WTC11 (cell line): ENCODE data around the gene ASCL2. TPM values are rescaled to one million over a fixed set of nuclear protein-coding genes. Genes with fewer than 3 reads are reported as not detected.

Experiments used
- ATAC-seq: fragments of 200-7000 bp; cut with Tn5 transposase; 2 replicates; pipeline ENCODE4 v1.10.0; 2021; ENCODE audit warnings: mild to moderate bottlenecking, moderate library complexity
- CTCF ChIA-PET: fragments of 300-600 bp; sonication (Branson Sonifier 250); formaldehyde crosslinking; loops from one replicate; lab custom pipeline; 2021; ENCODE audit warnings: antibody characterized with exemption; lab: Charles Lee
- POLR2A ChIA-PET: fragments of 350-600 bp; sonication (Branson Sonifier 250); formaldehyde crosslinking; loops from one replicate; lab custom pipeline; 2021; ENCODE audit warnings: antibody characterized with exemption; lab: Charles Lee
- DNase-seq: peaks from one replicate; pipeline ENCODE4 v3.0.0; 2021; ENCODE audit warnings: low spot score
- H3K27ac Mint-ChIP-seq: 2 replicates; pipeline ENCODE4 v1.8.0; 2021; ENCODE audit warnings: mixed read lengths
- H3K27me3 Mint-ChIP-seq: 2 replicates; pipeline ENCODE4 v1.8.0; 2021; ENCODE audit warnings: low read depth, mild to moderate bottlenecking, moderate library complexity, mixed read lengths
- H3K36me3 Mint-ChIP-seq: 2 replicates; pipeline ENCODE4 v1.8.0; 2021; ENCODE audit warnings: mixed read lengths
- H3K4me1 Mint-ChIP-seq: 2 replicates; pipeline ENCODE4 v1.8.0; 2022; ENCODE audit warnings: mixed read lengths
- H3K4me3 Mint-ChIP-seq: 2 replicates; pipeline ENCODE4 v1.8.0; 2021; ENCODE audit warnings: mild to moderate bottlenecking, moderate library complexity, mixed read lengths
- H3K9me3 Mint-ChIP-seq: 2 replicates; pipeline ENCODE4 v1.8.0; 2021; ENCODE audit warnings: mixed read lengths
- CDX4 ChIP-seq: fragments of 250-450 bp; sonication (Bioruptor Pico); IDR thresholded peaks from 2 replicates; pipeline ENCODE4 v1.9.0; 2021; ENCODE audit warnings: moderate library complexity, mild to moderate bottlenecking, inconsistent platforms, borderline replicate concordance
- CREM ChIP-seq: sonication (generic); formaldehyde crosslinking; IDR thresholded peaks from 2 replicates; pipeline ENCODE4 v1.8.1; 2022; ENCODE audit warnings: mild to moderate bottlenecking, missing genetic modification reagents, moderate library complexity
- E2F1 ChIP-seq: sonication (generic); formaldehyde crosslinking; IDR thresholded peaks from 2 replicates; pipeline ENCODE4 v1.8.0; 2022; ENCODE audit warnings: mild to moderate bottlenecking, missing genetic modification reagents
- ERG ChIP-seq: fragments of 250-450 bp; sonication (Bioruptor Pico); IDR thresholded peaks from 2 replicates; pipeline ENCODE4 v1.8.0; 2021; ENCODE audit warnings: mild to moderate bottlenecking
- GTF2I ChIP-seq: fragments of 250-450 bp; sonication (Bioruptor Pico); conservative IDR thresholded peaks from 2 replicates; pipeline ENCODE4 v1.4.0; 2021; ENCODE audit warnings: mild to moderate bottlenecking
- NR1H2 ChIP-seq: sonication (generic); formaldehyde crosslinking; IDR thresholded peaks from 2 replicates; pipeline ENCODE4 v1.9.0; 2021; ENCODE audit warnings: mild to moderate bottlenecking, moderate library complexity, missing genetic modification reagents
- NR3C1 ChIP-seq: sonication (generic); formaldehyde crosslinking; conservative IDR thresholded peaks from 2 replicates; pipeline ENCODE4 v1.8.1; 2023; ENCODE audit warnings: low read depth, mild to moderate bottlenecking, missing genetic modification reagents
- TEAD1 ChIP-seq: sonication (generic); formaldehyde crosslinking; IDR thresholded peaks from 2 replicates; pipeline ENCODE4 v1.8.0; 2022; ENCODE audit warnings: mild to moderate bottlenecking, missing genetic modification reagents
- TEAD4 ChIP-seq: sonication (generic); formaldehyde crosslinking; IDR thresholded peaks from 2 replicates; pipeline ENCODE4 v1.8.0; 2022; ENCODE audit warnings: mild to moderate bottlenecking, missing genetic modification reagents
- USF2 ChIP-seq: sonication (generic); formaldehyde crosslinking; IDR thresholded peaks from 2 replicates; pipeline ENCODE4 v1.8.1; 2023; ENCODE audit warnings: mild to moderate bottlenecking, missing genetic modification reagents, moderate library complexity
- ZNF219 ChIP-seq: sonication (generic); formaldehyde crosslinking; IDR thresholded peaks from 2 replicates; pipeline ENCODE4 v1.8.0; 2023; ENCODE audit warnings: missing genetic modification reagents, mild to moderate bottlenecking, borderline replicate concordance
- ZNF396 ChIP-seq: fragments of 250-450 bp; sonication (Bioruptor Pico); IDR thresholded peaks from 2 replicates; pipeline ENCODE4 v1.8.0; 2021; ENCODE audit warnings: mild to moderate bottlenecking, moderate library complexity, borderline replicate concordance
- ZNF532 ChIP-seq: fragments of 250-450 bp; sonication (Bioruptor Pico); IDR thresholded peaks from 2 replicates; pipeline ENCODE4 v1.9.0; 2021; ENCODE audit warnings: mild to moderate bottlenecking, borderline replicate concordance
- total RNA-seq: library from RNA; stranded (reverse); gene quantifications from 3 replicates; pipeline ENCODE4 v1.2.3, GENCODE V29; 2021

Gene ASCL2
- total RNA-seq, 1 experiment from 2014 or later = 0.24 TPM

GRCh38 chr11:2249189-2249916 lies 21.0 kb downstream of the ASCL2 start (continued):
- TF ChIP-seq ZNF532 (CRISPR knock-in tag) = no peak

- POLR2A ChIA-PET = no interaction called here
- H3K4me1 Mint-ChIP-seq = no peaks in the 10 kb centered on the region
- no peaks in the 10 kb centered on the region for H3K36me3 Mint-ChIP-seq
- peaks cover 42% of the 10 kb centered on the region for H3K27me3 Mint-ChIP-seq
- DNase-seq (no peak), ATAC-seq (no peak)
- TF ChIP-seq CREM (CRISPR knock-in tag) (no peak), TEAD4 (CRISPR knock-in tag) (no peak)
- H3K4me3 Mint-ChIP-seq = no peak overlapping the region
- CTCF ChIA-PET = interaction anchor here (0.8 kb wide), 1 partner anchor 14 kb away, joined by 3 read pairs; no protein-coding TSS in a partner anchor
- no peak overlapping the region for H3K27ac Mint-ChIP-seq
- H3K9me3 Mint-ChIP-seq = no peaks in the 10 kb centered on the region
Measured at GRCh38 chr11:2248762-2249161, 21.6 kb downstream of the ASCL2 start.

GRCh38 chr11:2248242-2248641 lies 22.1 kb downstream of the ASCL2 start:
- Mint-ChIP-seq H3K9me3 (no peaks in the 10 kb centered on the region), H3K36me3 (no peaks in the 10 kb centered on the region), H3K27ac (no peak overlapping the region), H3K4me1 (no peaks in the 10 kb centered on the region), H3K27me3 (peaks cover 43% of the 10 kb centered on the region)
- ChIA-PET CTCF (no interaction called here), POLR2A (no interaction called here)
- DNase-seq (no peak), ATAC-seq (no peak)
- TF ChIP-seq NR3C1 (CRISPR knock-in tag) (no peak), USF2 (CRISPR knock-in tag) (no peak)
- TF ChIP-seq, all 79 proteins: peak for 0
- H3K4me3 Mint-ChIP-seq = no peak overlapping the region

GRCh38 chr11:2247496-2247895 lies 22.9 kb downstream of the ASCL2 start:
- H3K4me3 Mint-ChIP-seq = no peak overlapping the region
- DNase-seq (no peak), ATAC-seq (no peak)
- ChIA-PET POLR2A (no interaction called here), CTCF (no interaction called here)
- H3K27me3 Mint-ChIP-seq = peaks cover 50% of the 10 kb centered on the region
- peaks cover 5% of the 10 kb centered on the region; the same call in 1 of the 2 replicates for H3K9me3 Mint-ChIP-seq
- H3K36me3 Mint-ChIP-seq = no peaks in the 10 kb centered on the region
- H3K27ac Mint-ChIP-seq = no peak overlapping the region
- no peaks in the 10 kb centered on the region for H3K4me1 Mint-ChIP-seq
- TF ChIP-seq NR1H2 = no peak
- no peak for TF ChIP-seq CDX4 (CRISPR knock-in tag)
- TF ChIP-seq E2F1 (CRISPR knock-in tag) = no peak
- TF ChIP-seq USF2 (CRISPR knock-in tag) = no peak
- no peak for TF ChIP-seq TEAD1 (CRISPR knock-in tag)
- TF ChIP-seq GTF2I (CRISPR knock-in tag) = no peak
- no peak for TF ChIP-seq ERG (CRISPR knock-in tag)
- TF ChIP-seq ZNF219 (CRISPR knock-in tag) = no peak
- no peak for TF ChIP-seq ZNF396 (CRISPR knock-in tag)
